RWPE2 (cell line): ENCODE results near the gene AGK.

ENCODE experiments used
- ATAC-seq: fragments of 200-7000 bp; cut with Tn5 transposase; 3 replicates; pipeline ENCODE4 v1.9.1; 2021; ENCODE audit warnings: low read depth
- DNase-seq: peaks from one replicate; pipeline ENCODE4 v3.0.0-alpha.2; 2020; ENCODE audit warnings: low spot score
- H3K27ac ChIP-seq: fragments of 450-650 bp; 2 replicates; pipeline ENCODE4 v1.5.1; 2017; ENCODE audit warnings: mild to moderate bottlenecking; ENCODE audit not compliant: poor library complexity, severe bottlenecking
- H3K27me3 ChIP-seq: fragments of 250-450 bp; sonication (Bioruptor Pico); 2 replicates; pipeline ENCODE4 v1.5.1; 2021; ENCODE audit warnings: mild to moderate bottlenecking, moderate library complexity; ENCODE audit not compliant: insufficient read depth, poor library complexity, severe bottlenecking
- H3K36me3 ChIP-seq: fragments of 250-450 bp; sonication (Bioruptor Pico); 2 replicates; pipeline ENCODE4 v1.5.1; 2020; ENCODE audit warnings: low read depth, mild to moderate bottlenecking, moderate library complexity
- H3K4me1 ChIP-seq: fragments of 250-450 bp; sonication (Bioruptor Pico); 2 replicates; pipeline ENCODE4 v1.5.1; 2021; ENCODE audit warnings: mild to moderate bottlenecking, moderate library complexity; ENCODE audit not compliant: insufficient read depth, poor library complexity, severe bottlenecking
- H3K4me3 ChIP-seq: fragments of 250-450 bp; sonication (Bioruptor Pico); 2 replicates; pipeline ENCODE4 v1.5.1; 2021; ENCODE audit warnings: mild to moderate bottlenecking, moderate library complexity; ENCODE audit not compliant: severe bottlenecking
- H3K9me3 ChIP-seq: fragments of 250-450 bp; sonication (Bioruptor Pico); 2 replicates; pipeline ENCODE4 v1.5.1; 2021; ENCODE audit warnings: mild to moderate bottlenecking, moderate library complexity; ENCODE audit not compliant: severe bottlenecking
- CTCF ChIP-seq: fragments of 450-650 bp; IDR thresholded peaks from one replicate; pipeline ENCODE4 v1.5.1; 2017; ENCODE audit warnings: mild to moderate bottlenecking, moderate library complexity; ENCODE audit not compliant: poor library complexity, severe bottlenecking

AGK gene

GRCh38 chr7:141675436-141676215 lies 124.4 kb downstream of the AGK start:
- H3K4me1 ChIP-seq = peaks cover 24% of the 10 kb centered on the region
- peak overlapping the region; percentile 65 for H3K27ac ChIP-seq
- no peak overlapping the region for H3K4me3 ChIP-seq
- peaks cover 1% of the 10 kb centered on the region for H3K9me3 ChIP-seq
- DNase-seq (no peak), ATAC-seq (no peak)
- TF ChIP-seq CTCF = no peak
- H3K27me3 ChIP-seq = no peaks in the 10 kb centered on the region
- H3K36me3 ChIP-seq = peaks cover 19% of the 10 kb centered on the region

- Histone ChIP-seq H3K36me3 (peaks cover 16% of the 10 kb centered on the region; the same call in 1 of the 2 replicates), H3K27ac (peak overlapping the region; percentile 65), H3K27me3 (no peaks in the 10 kb centered on the region), H3K9me3 (peaks cover 1% of the 10 kb centered on the region), H3K4me3 (no peak overlapping the region), H3K4me1 (peaks cover 24% of the 10 kb centered on the region)
- DNase-seq = no peak
- peak; percentile 72 for ATAC-seq
- TF ChIP-seq CTCF = no peak
Observed at GRCh38 chr7:141676618-141677017, 125.4 kb downstream of the AGK start.

- Histone ChIP-seq H3K27ac (no peak overlapping the region), H3K27me3 (no peaks in the 10 kb centered on the region), H3K4me1 (peaks cover 22% of the 10 kb centered on the region), H3K36me3 (peaks cover 5% of the 10 kb centered on the region), H3K9me3 (no peaks in the 10 kb centered on the region), H3K4me3 (no peak overlapping the region)
- no peak for ATAC-seq
- TF ChIP-seq CTCF = no peak
- no peak for DNase-seq
Observed at GRCh38 chr7:141679014-141679413, 127.8 kb downstream of the AGK start.

GRCh38 chr7:141685285-141686023 lies 134.2 kb downstream of the AGK start:
- ATAC-seq (no peak), DNase-seq (no peak)
- Histone ChIP-seq H3K27ac (no peak overlapping the region), H3K27me3 (no peaks in the 10 kb centered on the region), H3K4me3 (no peak overlapping the region), H3K4me1 (no peaks in the 10 kb centered on the region), H3K9me3 (no peaks in the 10 kb centered on the region), H3K36me3 (peaks cover 14% of the 10 kb centered on the region)
- no peak for TF ChIP-seq CTCF
